Cardiac fibroblast (primary cell): ENCODE data around the gene DNM3.

Experiments
- DNase-seq, 2 donors: peaks; one replicate each; pipeline versions ENCODE4 v3.0.0 to v3.0.0-alpha.2; 2010; ENCODE audit warnings: low read depth in 2 of 2
- H3K4me3 ChIP-seq, 2 donors: replicated peaks in 1 of 2; 1 replicate in 1 of 2; 2 replicates in 1 of 2; pipeline ENCODE4 v1.5.1; 2011; ENCODE audit warnings: low read depth in 2 of 2, low read length in 2 of 2, mild to moderate bottlenecking in 2 of 2, moderate library complexity in 1 of 2
- CTCF ChIP-seq: IDR thresholded peaks from one replicate; pipeline ENCODE4 v1.5.1; 2011; ENCODE audit warnings: low read depth, mild to moderate bottlenecking, low read length, inconsistent platforms

Gene DNM3

GRCh38 chr1:172229942-172230341 lies 388.6 kb downstream of the DNM3 start:
- H3K4me3 ChIP-seq: no peak overlapping the region
- no peak for TF ChIP-seq CTCF
- DNase-seq: no peak

- no peak overlapping the region for H3K4me3 ChIP-seq
- DNase-seq: no peak
Observed at GRCh38 chr1:172230526-172230925, 389.2 kb downstream of the DNM3 start.

GRCh38 chr1:172236958-172237357 lies 395.7 kb downstream of the DNM3 start:
- DNase-seq: no peak
- no peak for TF ChIP-seq CTCF
- H3K4me3 ChIP-seq: no peak overlapping the region

More at GRCh38 chr1:172230526-172230925, 389.2 kb downstream of the DNM3 start:
- TF ChIP-seq CTCF: no peak

GRCh38 chr1:172238158-172238557 lies 396.9 kb downstream of the DNM3 start:
- no peak for DNase-seq
- no peak overlapping the region for H3K4me3 ChIP-seq
- TF ChIP-seq CTCF: no peak

GRCh38 chr1:172238965-172239364 lies 397.7 kb downstream of the DNM3 start:
- no peak for TF ChIP-seq CTCF
- no peak for DNase-seq

GRCh38 chr1:172239901-172240300 lies 398.6 kb downstream of the DNM3 start:
- DNase-seq: no peak
- TF ChIP-seq CTCF: no peak
- H3K4me3 ChIP-seq: no peak overlapping the region

More at GRCh38 chr1:172238965-172239364, 397.7 kb downstream of the DNM3 start:
- no peak overlapping the region for H3K4me3 ChIP-seq

GRCh38 chr1:172241540-172241939 lies 400.2 kb downstream of the DNM3 start:
- peak in 1 of 2 donors; percentile 3 for DNase-seq
- TF ChIP-seq CTCF: no peak
- no peak overlapping the region for H3K4me3 ChIP-seq
